HG02610 (cell line): ENCODE results near the gene MYH4.
A peak's percentile ranks its signal among the peaks of the same experiment; 100 is the strongest.

Experiments used
- ATAC-seq: cut with Tn5 transposase; IDR thresholded peaks from one replicate; pipeline ENCODE4 v1.9.1; 2021; ENCODE audit warnings: mild to moderate bottlenecking, moderate library complexity; ENCODE audit not compliant: unreplicated experiment

Gene MYH4

DNA sequence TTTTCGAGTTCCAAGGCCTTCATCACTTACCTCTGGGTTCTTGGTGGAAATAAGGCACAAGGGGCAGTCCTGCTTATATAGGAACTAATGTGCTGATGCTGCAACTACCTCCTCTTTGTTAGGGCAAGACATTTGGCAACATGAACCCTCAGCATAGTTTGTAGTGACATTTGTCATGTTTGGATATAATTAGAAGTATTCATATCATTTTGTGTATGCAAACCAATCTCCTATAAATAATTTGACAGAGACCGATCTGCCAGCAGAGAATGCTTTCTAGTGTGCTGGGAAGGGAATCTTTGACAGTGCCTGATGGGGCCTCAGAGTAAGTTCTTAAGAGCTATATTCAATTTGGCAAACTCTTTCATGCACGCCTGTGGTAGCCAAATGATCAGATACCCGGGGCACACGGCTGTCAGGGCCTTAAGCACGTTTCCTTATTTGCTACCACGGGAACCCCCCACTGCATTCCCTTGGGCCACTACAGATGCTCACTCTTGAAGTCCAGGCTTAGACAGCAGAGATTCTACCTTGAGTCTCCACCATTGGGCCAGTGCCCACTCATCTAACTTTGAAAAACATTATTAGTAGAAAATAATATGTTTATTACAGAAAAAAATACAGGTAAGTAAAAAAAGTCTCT, 47.3 kb downstream of the MYH4 start, which contains the start of gene MYH8:
MYH8 (minus strand) TSS at position 51 of the 643 bp plus-strand sequence. CDS start 1,723 bp downstream, outside the sequence.
- ATAC-seq: no peak

DNA sequence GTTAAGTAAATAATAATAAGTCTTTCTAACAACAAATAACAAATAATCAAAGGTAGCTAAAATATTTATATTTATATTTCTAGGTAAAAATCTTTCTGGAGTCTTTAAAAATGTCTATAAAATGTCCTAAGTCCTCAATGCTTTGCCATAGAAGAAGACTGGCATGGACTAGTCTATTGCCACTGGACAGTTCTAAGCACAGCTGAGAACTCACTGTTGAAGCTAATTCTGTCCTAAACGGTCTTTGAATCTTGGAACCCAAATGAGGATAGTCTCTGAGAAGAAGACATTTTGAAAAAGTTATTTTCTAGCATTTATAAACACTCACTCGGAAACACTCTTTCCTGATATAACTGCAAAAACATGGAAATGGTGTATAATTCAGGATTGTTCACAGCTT, 48.1 kb downstream of the MYH4 start:
- no peak for ATAC-seq

DNA sequence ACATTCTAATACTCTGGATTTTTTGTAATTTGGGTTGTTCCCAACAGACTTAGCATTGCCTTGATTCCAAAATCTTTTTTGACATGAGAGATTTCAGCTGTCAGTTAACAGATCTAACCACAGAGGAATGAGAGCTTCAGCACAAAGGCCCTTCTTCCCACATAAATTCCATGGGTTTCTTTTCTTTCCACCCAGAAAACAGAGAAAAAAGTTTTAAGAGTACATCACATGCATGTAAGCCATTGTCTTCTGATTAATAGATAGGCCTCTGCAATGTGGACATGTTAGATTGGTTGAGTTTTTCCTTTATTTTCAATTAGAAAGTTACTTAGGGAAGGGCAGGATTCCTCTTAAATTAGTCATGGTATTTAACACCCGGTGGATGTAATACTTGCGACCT, 48.5 kb downstream of the MYH4 start:
- no peak for ATAC-seq

DNA sequence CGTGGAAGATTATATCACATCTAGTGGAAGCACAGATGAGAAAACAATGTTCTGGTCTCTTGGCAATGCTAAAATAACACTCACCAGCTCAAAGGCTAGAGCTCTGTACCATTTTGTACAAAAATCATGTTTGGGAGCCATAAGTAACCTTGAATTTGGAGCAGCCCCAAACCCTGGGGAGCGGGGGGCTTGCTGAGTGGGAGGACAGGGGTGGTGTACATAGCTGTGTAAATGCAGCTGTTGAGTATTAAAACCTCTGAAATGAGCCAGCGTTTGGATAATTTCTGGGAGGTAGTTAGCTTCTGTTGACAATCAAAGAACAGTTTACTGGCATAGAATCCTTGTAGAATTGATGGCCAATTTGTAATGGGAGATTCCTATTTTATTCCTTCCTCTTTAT, 51.9 kb downstream of the MYH4 start:
- ATAC-seq: no peak

DNA sequence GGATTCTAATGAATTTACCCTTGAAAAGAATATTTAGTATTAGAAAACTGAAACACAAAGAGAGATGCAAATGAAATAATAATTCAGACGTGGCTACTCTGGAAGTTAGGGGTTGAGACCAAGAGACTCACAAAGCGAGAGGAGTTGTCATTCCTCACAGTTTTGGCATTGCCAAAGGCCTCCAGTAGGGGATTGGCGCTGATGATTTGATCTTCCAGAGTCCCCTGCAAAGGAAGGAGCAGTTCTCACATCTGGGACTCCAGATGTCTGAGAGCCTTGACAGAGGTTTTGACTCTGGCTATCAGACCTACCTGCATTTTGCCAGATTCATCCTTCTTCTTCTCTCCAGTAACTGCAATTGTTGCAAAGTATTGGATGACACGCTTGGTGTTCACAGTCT, 54.2 kb downstream of the MYH4 start:
- ATAC-seq: no peak

DNA sequence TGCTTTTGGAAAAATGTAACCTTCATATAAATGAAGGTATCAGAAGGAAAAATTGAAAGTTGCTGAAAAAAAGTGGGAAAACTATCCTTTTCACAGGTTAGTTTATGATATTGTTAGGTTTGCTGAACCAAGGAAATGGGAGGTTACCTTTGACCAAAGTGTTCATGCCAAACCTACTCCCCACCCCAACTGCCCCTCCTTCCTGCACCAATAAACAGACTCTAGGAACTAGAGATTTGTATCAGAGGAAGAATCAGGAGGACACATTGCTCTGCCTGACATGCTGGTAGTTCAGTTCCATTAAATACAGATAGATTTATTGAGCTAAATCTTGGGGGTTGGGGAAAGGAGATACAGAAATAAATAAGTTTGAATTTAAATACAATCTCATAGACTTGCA, 65.8 kb downstream of the MYH4 start:
- no peak for ATAC-seq

DNA sequence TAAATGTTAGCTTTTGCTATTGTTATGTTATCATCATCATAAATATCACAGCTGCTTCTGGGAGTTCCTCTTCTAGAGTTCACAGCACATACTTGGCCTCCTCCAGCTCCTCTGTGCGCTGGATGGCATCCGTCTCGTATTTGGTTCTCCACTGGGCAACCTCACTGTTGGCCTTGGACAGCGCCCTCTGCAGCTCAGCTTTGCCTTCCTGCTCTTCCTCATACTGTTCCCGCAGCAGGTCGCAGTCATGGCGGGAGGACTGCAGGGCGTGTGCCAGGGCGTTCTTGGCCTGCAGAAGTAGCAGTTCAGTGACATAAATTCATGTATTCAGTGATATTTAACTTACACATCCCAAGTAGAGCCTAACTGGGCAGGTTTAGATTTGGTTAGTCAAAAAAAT, 71.0 kb downstream of the MYH4 start:
- no peak for ATAC-seq

DNA sequence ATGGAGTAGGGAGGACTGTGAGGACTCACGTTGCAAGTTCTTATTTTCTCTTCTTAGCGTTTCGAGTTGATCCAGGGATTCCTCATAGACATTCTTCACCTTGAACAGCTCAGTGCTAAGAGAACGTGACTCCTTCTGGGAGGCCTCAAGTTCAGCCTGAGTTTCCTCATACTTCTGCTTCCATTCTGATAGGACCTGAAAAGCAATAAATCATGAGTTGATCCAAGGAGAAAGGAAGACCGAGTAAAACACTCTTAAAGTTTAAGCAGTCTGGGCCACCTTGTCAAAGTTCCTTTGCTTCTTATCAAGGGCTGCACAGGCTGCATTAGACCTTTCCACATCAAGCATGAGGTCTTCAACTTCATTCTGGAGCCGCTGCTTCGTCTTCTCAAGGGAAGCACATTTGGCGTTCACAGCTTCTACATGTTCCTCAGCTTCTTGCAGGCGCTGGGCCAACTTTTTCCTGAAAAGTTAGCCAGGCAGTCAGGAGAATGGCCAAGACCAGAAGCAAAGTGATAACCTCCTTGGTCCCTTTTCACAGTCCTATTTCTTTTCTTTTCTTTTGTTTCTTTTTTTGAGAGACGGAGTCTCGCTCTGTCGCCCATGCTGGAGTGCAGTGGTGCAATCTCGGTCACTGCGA, 72.7 kb downstream of the MYH4 start:
- no peak for ATAC-seq

DNA sequence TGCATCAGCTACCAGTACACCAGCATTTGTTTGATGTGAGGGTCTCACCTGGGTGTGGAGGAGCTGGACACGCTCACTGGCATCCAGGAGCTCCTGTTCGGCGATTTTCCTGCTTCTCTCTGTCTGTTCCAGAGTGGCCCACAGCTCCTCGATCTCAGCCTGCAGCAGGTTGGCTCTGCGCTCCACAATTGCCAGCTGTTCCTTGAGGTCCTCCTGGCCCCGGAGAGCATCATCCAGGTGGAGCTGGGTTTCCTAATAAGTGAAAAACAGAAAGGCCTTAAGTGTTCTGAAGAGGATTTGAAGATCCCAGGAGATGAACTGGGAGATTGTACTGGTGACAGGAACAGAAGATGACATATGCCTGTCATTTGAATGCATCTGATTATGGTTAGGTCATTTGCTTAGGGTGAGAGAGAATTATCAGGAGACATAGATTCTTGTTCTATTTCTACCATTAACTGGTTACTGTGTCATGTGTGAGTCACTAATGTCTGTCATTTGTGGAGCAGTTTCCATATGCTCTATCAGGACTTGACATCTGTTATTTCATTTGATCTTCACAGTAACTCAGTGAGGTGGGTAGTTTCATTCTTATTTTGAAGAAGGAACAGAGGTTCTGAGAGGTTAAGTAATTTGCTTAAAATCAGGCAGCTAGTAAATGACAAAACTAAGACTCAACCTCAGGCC, 75.0 kb downstream of the MYH4 start:
- ATAC-seq: peak; percentile 90
